Measurements from ENCODE around the gene MYO7A. TPM values are rescaled to one million over a fixed set of nuclear protein-coding genes. Genes with fewer than 3 reads are reported as not detected.

Gene MYO7A
- total and polyA plus RNA-seq, 2 donors (not counting 3 experiments of a cell fraction or from before 2014, with no cell fraction given): 1.3 to 3.6 TPM

DNA sequence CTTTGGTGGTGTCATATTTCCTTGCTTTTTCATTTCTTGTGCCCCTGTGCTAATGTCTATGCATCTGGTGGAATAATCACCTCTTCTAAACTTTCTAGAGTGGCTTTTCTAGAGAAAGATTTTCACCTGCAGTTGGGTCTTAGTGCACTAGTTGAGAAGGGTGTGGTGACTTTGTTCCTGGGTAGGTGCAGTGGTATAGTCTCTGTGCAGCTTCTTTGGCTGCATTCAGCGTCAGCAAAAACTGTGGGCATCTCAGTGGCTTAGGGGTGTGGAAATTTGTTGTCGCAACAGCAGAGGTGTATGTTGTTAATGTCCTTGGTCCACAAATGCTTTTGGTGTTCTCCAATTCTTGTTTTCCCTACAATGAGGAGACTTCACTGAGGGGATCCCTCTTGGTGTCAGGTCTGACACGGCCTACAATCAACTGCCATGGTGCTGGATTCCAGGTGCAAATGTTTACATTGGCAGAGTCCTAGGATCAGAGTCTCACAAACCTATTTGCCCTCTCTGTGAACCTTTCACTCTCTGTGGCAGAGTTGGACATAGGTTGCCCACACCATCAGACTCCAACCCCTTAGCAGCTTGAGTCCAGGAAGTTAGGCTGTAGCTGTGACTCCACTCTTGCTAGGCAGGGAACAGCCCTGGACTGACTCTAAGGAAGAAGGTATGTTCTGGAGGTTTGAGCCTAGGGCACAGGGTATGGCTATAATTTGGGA is 124.7 kb downstream of the MYO7A start:
- intact Hi-C loops (cut with micrococcal nuclease): no loop called here
- no TSS peak for BruUV-seq (replicated peaks)
- POLR2A ChIA-PET: no interaction called here
- no peak overlapping the region for H3K4me2 ChIP-seq (ENCODE audit: insufficient read depth, low read length)
- FAIRE-seq (no peak), DNase-seq (ENCODE audit: low read depth, low spot score) (no peak)
- H3K9me1 ChIP-seq (replicated peaks; ENCODE audit: control insufficient read depth, extremely low read depth, insufficient read depth, low read length): no peaks in the 10 kb centered on the region
- H3K4me1 ChIP-seq (ENCODE audit: control insufficient read depth, extremely low read depth, insufficient read depth, low read length): peaks cover 25% of the 10 kb centered on the region
- H2AFZ ChIP-seq (ENCODE audit: low read depth, low read length): no peak overlapping the region
- H3K4me3 ChIP-seq (replicated peaks in 1 of 3; ENCODE audit: insufficient read depth in 1 of 3, low read depth in 1 of 3, low read length in 3 of 3): no peak overlapping the region
- dilution Hi-C loops (cut with MboI; ENCODE audit: extremely low pct_ligation_motif_present, low sequenced_read_pairs): no loop called here
- TF ChIP-seq POLR2A (IDR thresholded peaks at IDR 0.05; ENCODE audit: low read depth, low read length) (no peak), JUN (IDR thresholded peaks at IDR 0.05; ENCODE audit: borderline replicate concordance, insufficient read depth, insufficient read length, low read depth) (no peak), FOS (IDR thresholded peaks at IDR 0.05; ENCODE audit: borderline replicate concordance, insufficient read depth, low read length) (no peak), MYC (IDR thresholded peaks at IDR 0.05; ENCODE audit: low read depth, low read length) (no peak), EZH2 (IDR thresholded peaks at IDR 0.05; ENCODE audit: borderline replicate concordance, low read depth, low read length, severe bottlenecking) (no peak), POLR2AphosphoS5 (IDR thresholded peaks at IDR 0.05; ENCODE audit: insufficient read depth, low read depth, low read length) (no peak), GATA2 (IDR thresholded peaks at IDR 0.05; ENCODE audit: insufficient read depth, insufficient read length, low read depth, low read length) (no peak)
- TF ChIP-seq, protein P1, sequence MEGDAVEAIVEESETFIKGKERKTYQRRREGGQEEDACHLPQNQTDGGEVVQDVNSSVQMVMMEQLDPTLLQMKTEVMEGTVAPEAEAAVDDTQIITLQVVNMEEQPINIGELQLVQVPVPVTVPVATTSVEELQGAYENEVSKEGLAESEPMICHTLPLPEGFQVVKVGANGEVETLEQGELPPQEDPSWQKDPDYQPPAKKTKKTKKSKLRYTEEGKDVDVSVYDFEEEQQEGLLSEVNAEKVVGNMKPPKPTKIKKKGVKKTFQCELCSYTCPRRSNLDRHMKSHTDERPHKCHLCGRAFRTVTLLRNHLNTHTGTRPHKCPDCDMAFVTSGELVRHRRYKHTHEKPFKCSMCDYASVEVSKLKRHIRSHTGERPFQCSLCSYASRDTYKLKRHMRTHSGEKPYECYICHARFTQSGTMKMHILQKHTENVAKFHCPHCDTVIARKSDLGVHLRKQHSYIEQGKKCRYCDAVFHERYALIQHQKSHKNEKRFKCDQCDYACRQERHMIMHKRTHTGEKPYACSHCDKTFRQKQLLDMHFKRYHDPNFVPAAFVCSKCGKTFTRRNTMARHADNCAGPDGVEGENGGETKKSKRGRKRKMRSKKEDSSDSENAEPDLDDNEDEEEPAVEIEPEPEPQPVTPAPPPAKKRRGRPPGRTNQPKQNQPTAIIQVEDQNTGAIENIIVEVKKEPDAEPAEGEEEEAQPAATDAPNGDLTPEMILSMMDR (IDR thresholded peaks at IDR 0.05; ENCODE audit: extremely low read depth in 1 of 2, insufficient read depth in 1 of 2, low read depth in 1 of 2, low read length in 2 of 2): no peak
- TF ChIP-seq, protein P2, sequence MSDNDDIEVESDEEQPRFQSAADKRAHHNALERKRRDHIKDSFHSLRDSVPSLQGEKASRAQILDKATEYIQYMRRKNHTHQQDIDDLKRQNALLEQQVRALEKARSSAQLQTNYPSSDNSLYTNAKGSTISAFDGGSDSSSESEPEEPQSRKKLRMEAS (IDR thresholded peaks at IDR 0.05; ENCODE audit: insufficient read depth, insufficient read length): no peak
- no peak overlapping the region for H3K9ac ChIP-seq (replicated peaks; ENCODE audit: extremely low read depth, insufficient read depth, low read length)
- H3K27me3 ChIP-seq (ENCODE audit: control insufficient read depth in 2 of 2, insufficient read depth in 2 of 2, low read length in 2 of 2): peaks cover 0 to 1% of the 10 kb centered on the region in 2 experiments
- H3K79me2 ChIP-seq (ENCODE audit: control insufficient read depth, insufficient read depth, low read length): no peaks in the 10 kb centered on the region
- CTCF ChIA-PET: no interaction called here
- no peak overlapping the region for H3K27ac ChIP-seq (ENCODE audit: insufficient read depth, low read depth, low read length)
- H3K9me3 ChIP-seq (replicated peaks; ENCODE audit: control insufficient read depth, insufficient read depth, low read length): no peaks in the 10 kb centered on the region
- no peaks in the 10 kb centered on the region for H3K36me3 ChIP-seq (ENCODE audit: control insufficient read depth in 2 of 2, extremely low read depth in 1 of 2, insufficient read depth in 2 of 2, low read length in 2 of 2)
- no peaks in the 10 kb centered on the region for H4K20me1 ChIP-seq (replicated peaks; ENCODE audit: control insufficient read depth, extremely low read depth, insufficient read depth, low read length)

Measured in endothelial cell of umbilical vein (primary cell).